Peyer's patch (tissue), 4 donors: Measurements from ENCODE around the gene TSKS. TPM values are rescaled to one million over a fixed set of nuclear protein-coding genes. Genes with fewer than 3 reads are reported as not detected.

Source experiments
- DNase-seq, 3 donors: peaks; one replicate each; pipeline ENCODE4 v3.0.0-alpha.2; 2017 to 2019
- H3K27ac ChIP-seq, 4 donors: fragments of 200-600 bp; sonication (generic); one replicate each; pipeline ENCODE4 v1.5.1; 2016 to 2019
- H3K27me3 ChIP-seq, 2 donors: fragments of 200-600 bp; sonication (generic); one replicate each; pipeline ENCODE4 v1.5.1; 2019
- H3K36me3 ChIP-seq, 3 donors: fragments of 200-600 bp; sonication (generic); one replicate each; pipeline ENCODE4 v1.5.1; 2016 to 2019
- H3K4me1 ChIP-seq, 4 donors: fragments of 200-600 bp; sonication (generic); one replicate each; pipeline ENCODE4 v1.5.1; 2016 to 2019
- H3K4me3 ChIP-seq, 4 donors: fragments of 200-600 bp; sonication (generic); 1 replicate in 3 of 4; 2 replicates in 1 of 4; pipeline ENCODE4 v1.5.1; 2016 to 2019; ENCODE audit warnings: mild to moderate bottlenecking in 1 of 4
- H3K9me3 ChIP-seq, 4 donors: fragments of 200-600 bp; sonication (generic); one replicate each; pipeline ENCODE4 v1.5.1; 2016 to 2019; ENCODE audit warnings: mild to moderate bottlenecking in 1 of 4
- POLR2A ChIP-seq, 2 donors: fragments of 450-650 bp; IDR thresholded peaks; one replicate each; pipeline ENCODE4 v1.5.1; 2017; ENCODE audit warnings: antibody characterized with exemption in 2 of 2, mild to moderate bottlenecking in 2 of 2, moderate library complexity in 2 of 2
- total RNA-seq, 4 donors: library from RNA; depleted of rRNA; stranded (reverse); fragments of >200 nt; gene quantifications; one replicate each; pipeline ENCODE4 v1.1.0, GENCODE V29; 2016
- TF ChIP-seq, protein P1 (sequence below), 6 experiments: fragments of 450-650 bp in 4 of 6; fragments of 200-600 bp in 2 of 6; sonication (generic) in 1 of 6; IDR thresholded peaks; one replicate each; pipeline ENCODE4 v1.5.1; 2017 to 2019; ENCODE audit warnings: antibody characterized with exemption in 6 of 6, mild to moderate bottlenecking in 3 of 6, moderate library complexity in 1 of 6

The TSKS gene
- total RNA-seq, 4 donors from 2014 or later = not detected

GRCh38 chr19:49808711-49809159 is 45.6 kb upstream of the TSKS start:
- peak; percentile 92 to 97 (median 97) for DNase-seq
- H3K4me1 ChIP-seq = peaks cover 0 to 28% (median 7%) of the 10 kb centered on the region in 4 donors
- peaks cover 0 to 20% (median 0%) of the 10 kb centered on the region in 3 donors for H3K36me3 ChIP-seq
- H3K27ac ChIP-seq = peak overlapping the region; percentile 74 to 82 (median 76)
- no peaks in the 10 kb centered on the region for H3K27me3 ChIP-seq
- no peaks in the 10 kb centered on the region for H3K9me3 ChIP-seq
- TF ChIP-seq POLR2A (IDR thresholded peaks at IDR 0.05) = no peak
- TF ChIP-seq, protein P1, sequence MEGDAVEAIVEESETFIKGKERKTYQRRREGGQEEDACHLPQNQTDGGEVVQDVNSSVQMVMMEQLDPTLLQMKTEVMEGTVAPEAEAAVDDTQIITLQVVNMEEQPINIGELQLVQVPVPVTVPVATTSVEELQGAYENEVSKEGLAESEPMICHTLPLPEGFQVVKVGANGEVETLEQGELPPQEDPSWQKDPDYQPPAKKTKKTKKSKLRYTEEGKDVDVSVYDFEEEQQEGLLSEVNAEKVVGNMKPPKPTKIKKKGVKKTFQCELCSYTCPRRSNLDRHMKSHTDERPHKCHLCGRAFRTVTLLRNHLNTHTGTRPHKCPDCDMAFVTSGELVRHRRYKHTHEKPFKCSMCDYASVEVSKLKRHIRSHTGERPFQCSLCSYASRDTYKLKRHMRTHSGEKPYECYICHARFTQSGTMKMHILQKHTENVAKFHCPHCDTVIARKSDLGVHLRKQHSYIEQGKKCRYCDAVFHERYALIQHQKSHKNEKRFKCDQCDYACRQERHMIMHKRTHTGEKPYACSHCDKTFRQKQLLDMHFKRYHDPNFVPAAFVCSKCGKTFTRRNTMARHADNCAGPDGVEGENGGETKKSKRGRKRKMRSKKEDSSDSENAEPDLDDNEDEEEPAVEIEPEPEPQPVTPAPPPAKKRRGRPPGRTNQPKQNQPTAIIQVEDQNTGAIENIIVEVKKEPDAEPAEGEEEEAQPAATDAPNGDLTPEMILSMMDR (IDR thresholded peaks at IDR 0.05) = no peak
- peak overlapping the region; percentile 53 to 73 (median 62) for H3K4me3 ChIP-seq

- Histone ChIP-seq H3K9me3 (no peaks in the 10 kb centered on the region), H3K4me1 (peaks cover 0 to 28% (median 7%) of the 10 kb centered on the region in 4 donors), H3K36me3 (peaks cover 0 to 26% (median 0%) of the 10 kb centered on the region in 3 donors), H3K27me3 (no peaks in the 10 kb centered on the region), H3K27ac (peak overlapping the region in 3 of 4 donors; percentile 75 to 82 (median 76)), H3K4me3 (peak overlapping the region in 3 of 4 donors; percentile 53 to 71 (median 54))
- TF ChIP-seq, protein P1 (IDR thresholded peaks at IDR 0.05) = no peak
- no peak for TF ChIP-seq POLR2A (IDR thresholded peaks at IDR 0.05)
- no peak for DNase-seq
Measured at GRCh38 chr19:49807904-49808675, 45.0 kb upstream of the TSKS start.

DNA sequence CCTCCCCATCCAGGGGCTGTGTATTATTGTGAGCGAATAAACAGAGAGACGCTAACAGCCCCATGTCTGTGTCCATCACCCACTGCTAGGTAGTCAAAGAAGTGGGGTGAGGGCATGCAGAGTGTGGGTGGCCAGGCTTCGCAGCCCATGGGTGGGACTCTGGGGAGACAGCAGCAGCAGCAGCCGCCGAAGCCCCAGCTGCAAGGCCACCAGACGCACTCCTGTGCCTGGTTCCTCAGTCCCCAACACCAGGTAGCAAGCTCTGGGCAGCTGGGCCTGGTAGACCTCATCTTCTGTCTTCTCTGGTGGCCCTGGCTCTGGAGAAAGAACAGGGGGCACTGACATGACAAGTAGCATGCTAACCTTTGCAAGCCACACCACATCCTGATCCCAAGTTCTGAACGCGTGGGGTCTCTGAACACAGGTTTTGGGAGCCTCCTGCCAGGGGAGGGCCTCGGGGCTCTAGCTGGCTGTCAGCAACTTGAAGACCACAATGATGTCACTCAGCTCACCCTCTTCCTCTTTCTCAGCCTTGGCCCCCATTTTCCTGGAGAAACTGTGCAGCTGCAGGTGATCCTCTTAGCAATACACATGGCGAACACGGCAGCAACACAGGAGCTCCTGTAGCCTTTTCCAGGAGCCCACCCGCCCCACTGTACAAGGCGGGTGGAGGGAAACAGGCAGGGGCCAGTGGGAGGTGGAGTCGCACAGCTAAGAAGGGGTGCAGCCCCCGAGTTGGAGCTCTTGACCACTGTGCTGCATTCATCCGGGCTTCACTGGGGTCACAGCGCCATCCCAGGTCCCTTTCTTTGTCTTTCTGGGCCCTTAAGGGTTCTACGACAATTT is 44.2 kb upstream of the TSKS start:
- peaks cover 0 to 29% (median 0%) of the 10 kb centered on the region in 3 donors for H3K36me3 ChIP-seq

GRCh38 chr19:49806620-49806959 is 43.5 kb upstream of the TSKS start:
- no peak for DNase-seq
- Histone ChIP-seq H3K27ac (peak overlapping the region in 2 of 4 donors; percentile 60 to 75), H3K4me1 (peaks cover 0 to 20% (median 7%) of the 10 kb centered on the region in 4 donors), H3K36me3 (peaks cover 0 to 34% (median 0%) of the 10 kb centered on the region in 3 donors), H3K4me3 (no peak overlapping the region), H3K9me3 (no peaks in the 10 kb centered on the region), H3K27me3 (no peaks in the 10 kb centered on the region)
- TF ChIP-seq, protein P1 (IDR thresholded peaks at IDR 0.05) = no peak
- TF ChIP-seq POLR2A (IDR thresholded peaks at IDR 0.05) = no peak

More for the DNA sequence above, 44.2 kb upstream of the TSKS start:
- H3K4me1 ChIP-seq = peaks cover 0 to 21% (median 7%) of the 10 kb centered on the region in 4 donors
- H3K27me3 ChIP-seq = no peaks in the 10 kb centered on the region
- H3K4me3 ChIP-seq = no peak overlapping the region
- TF ChIP-seq, protein P1 (IDR thresholded peaks at IDR 0.05) = no peak
- TF ChIP-seq POLR2A (IDR thresholded peaks at IDR 0.05) = no peak
- no peaks in the 10 kb centered on the region for H3K9me3 ChIP-seq
- H3K27ac ChIP-seq = peak overlapping the region in 2 of 4 donors; percentile 60 to 75
- DNase-seq = peak in 2 of 3 donors; percentile 48 to 61

GRCh38 chr19:49805822-49806619 is 42.9 kb upstream of the TSKS start:
- peaks cover 0 to 40% (median 0%) of the 10 kb centered on the region in 3 donors for H3K36me3 ChIP-seq
- H3K9me3 ChIP-seq = no peaks in the 10 kb centered on the region
- no peak overlapping the region for H3K27ac ChIP-seq
- no peak overlapping the region for H3K4me3 ChIP-seq
- no peaks in the 10 kb centered on the region for H3K27me3 ChIP-seq
- DNase-seq = no peak
- peaks cover 0 to 20% (median 7%) of the 10 kb centered on the region in 4 donors for H3K4me1 ChIP-seq
- TF ChIP-seq POLR2A (IDR thresholded peaks at IDR 0.05) = no peak
- TF ChIP-seq, protein P1 (IDR thresholded peaks at IDR 0.05) = no peak
